Esophagus muscularis mucosa (tissue), 3 donors: ENCODE data around the gene SDK2.

ENCODE experiments used
- CTCF ChIP-seq, 3 experiments: fragments of 200-600 bp in 2 of 3; fragments of 450-650 bp in 1 of 3; sonication (generic) in 2 of 3; IDR thresholded peaks; one replicate each; pipeline ENCODE4 v1.5.1; 2017 to 2019; ENCODE audit warnings: antibody characterized with exemption in 3 of 3, mild to moderate bottlenecking in 2 of 3, moderate library complexity in 1 of 3
- POLR2A ChIP-seq: fragments of 450-650 bp; IDR thresholded peaks from one replicate; pipeline ENCODE4 v1.6.1; 2017; ENCODE audit warnings: antibody characterized with exemption, moderate library complexity, mild to moderate bottlenecking, low read depth
- POLR2AphosphoS5 ChIP-seq, 2 donors: sonication (generic); formaldehyde crosslinking; IDR thresholded peaks; one replicate each; pipeline ENCODE4 v1.6.1; 2017; ENCODE audit warnings: antibody characterized with exemption in 2 of 2

- TF ChIP-seq CTCF (IDR thresholded peaks at IDR 0.05): no peak
- no peak for TF ChIP-seq POLR2AphosphoS5 (IDR thresholded peaks at IDR 0.05)
- TF ChIP-seq POLR2A: no peak
These were observed 250.9 kb downstream of the SDK2 start for GRCh38 chr17:73393381-73393780.
